BLaER1 treated with 17β-estradiol and CSF1 and Interleukin-3, amounts not matched to agents 10 nM and 100 nM (cell line): Measurements from ENCODE around the gene PCDHA8.
"Not testable (repeated sequence)": the region's sequence is repeated elsewhere in the genome, so short reads cannot be mapped to it uniquely, and the experiment has no call there.

ENCODE experiments used
- H3K27ac ChIP-seq, 11 experiments: shearing (Covaris generic); formaldehyde crosslinking; 2 replicates each; pipeline ENCODE4 v1.8.1; 2022
- H3K27me3 ChIP-seq, 11 experiments: shearing (Covaris generic); formaldehyde crosslinking; 2 replicates each; pipeline ENCODE4 v1.8.1; 2022
- H3K36me3 ChIP-seq, 11 experiments: shearing (Covaris generic); formaldehyde crosslinking; 2 replicates each; pipeline ENCODE4 v1.8.1; 2022
- H3K4me1 ChIP-seq, 10 experiments: shearing (Covaris generic); formaldehyde crosslinking; 2 replicates each; pipeline ENCODE4 v1.8.1; 2022
- H3K4me2 ChIP-seq, 11 experiments: shearing (Covaris generic); formaldehyde crosslinking; 2 replicates each; pipeline ENCODE4 v1.8.1; 2022
- H3K4me3 ChIP-seq, 10 experiments: shearing (Covaris generic); formaldehyde crosslinking; 2 replicates each; pipeline ENCODE4 v1.8.1; 2022
- H3K9ac ChIP-seq, 11 experiments: shearing (Covaris generic); formaldehyde crosslinking; 2 replicates each; pipeline ENCODE4 v1.8.1; 2022
- H3K9me3 ChIP-seq, 11 experiments: shearing (Covaris generic); formaldehyde crosslinking; replicated peaks in 1 of 11; 2 replicates each; pipeline ENCODE4 v1.8.1; 2022
- H4K20me1 ChIP-seq, 11 experiments: shearing (Covaris generic); formaldehyde crosslinking; 2 replicates each; pipeline ENCODE4 v1.8.1; 2022
- Cebpa-rat ChIP-seq, 11 experiments: shearing (Covaris generic); IDR thresholded peaks; 2 replicates each; pipeline ENCODE4 v1.8.1; 2022

PCDHA8 gene

GRCh38 chr5:140875085-140876065 is 34.4 kb downstream of the PCDHA8 start, which contains the start of gene PCDHA12:
Gene PCDHA12 (plus strand): TSS chr5:140875308. CDS start chr5:140875473, 165 bp downstream.
- no peak for TF ChIP-seq Cebpa-rat (IDR thresholded peaks at IDR 0.05)
- H3K4me1 ChIP-seq = no peaks in the 10 kb centered on the region
- H3K9me3 ChIP-seq = peaks cover 36 to 54% (median 40%) of the 10 kb centered on the region in 11 experiments
- no peak within 1 kb of the TSS for H3K27ac ChIP-seq
- no peaks in the 10 kb centered on the region for H4K20me1 ChIP-seq
- no peaks in the 10 kb centered on the region for H3K36me3 ChIP-seq
- H3K27me3 ChIP-seq = no peaks in the 10 kb centered on the region
- no peak within 1 kb of the TSS for H3K4me3 ChIP-seq
- no peak within 1 kb of the TSS for H3K9ac ChIP-seq
- H3K4me2 ChIP-seq = no peak within 1 kb of the TSS

DNA sequence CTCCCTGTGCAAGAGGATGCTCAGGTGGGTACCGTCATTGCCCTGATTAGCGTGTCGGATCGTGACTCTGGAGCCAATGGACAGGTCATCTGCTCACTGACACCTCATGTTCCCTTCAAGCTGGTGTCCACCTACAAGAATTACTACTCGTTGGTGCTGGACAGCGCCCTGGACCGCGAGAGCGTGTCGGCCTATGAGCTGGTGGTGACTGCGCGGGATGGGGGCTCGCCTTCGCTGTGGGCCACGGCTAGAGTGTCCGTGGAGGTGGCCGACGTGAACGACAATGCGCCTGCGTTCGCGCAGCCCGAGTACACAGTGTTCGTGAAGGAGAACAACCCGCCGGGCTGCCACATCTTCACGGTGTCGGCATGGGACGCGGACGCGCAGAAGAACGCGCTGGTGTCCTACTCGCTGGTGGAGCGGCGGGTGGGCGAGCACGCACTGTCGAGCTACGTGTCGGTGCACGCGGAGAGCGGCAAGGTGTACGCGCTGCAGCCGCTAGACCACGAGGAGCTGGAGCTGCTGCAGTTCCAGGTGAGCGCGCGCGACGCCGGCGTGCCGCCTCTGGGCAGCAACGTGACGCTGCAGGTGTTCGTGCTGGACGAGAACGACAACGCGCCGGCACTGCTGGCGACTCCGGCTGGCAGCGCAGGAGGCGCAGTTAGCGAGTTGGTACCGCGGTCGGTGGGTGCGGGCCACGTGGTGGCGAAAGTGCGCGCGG is 35.7 kb downstream of the PCDHA8 start:
- H3K4me3 ChIP-seq, H3K27me3 ChIP-seq, H3K36me3 ChIP-seq, H3K4me2 ChIP-seq, H3K27ac ChIP-seq, H3K9ac ChIP-seq, H3K4me1 ChIP-seq, H4K20me1 ChIP-seq: not testable (repeated sequence)
- H3K9me3 ChIP-seq = peaks cover 27 to 43% (median 30%) of the 10 kb centered on the region in 11 experiments

GRCh38 chr5:140877262-140877581 is 36.2 kb downstream of the PCDHA8 start:
- Histone ChIP-seq H3K27me3 (no peaks in the 10 kb centered on the region), H3K4me2 (no peak overlapping the region), H3K9ac (no peak overlapping the region), H3K4me1 (no peaks in the 10 kb centered on the region), H3K27ac (no peak overlapping the region), H3K4me3 (no peak overlapping the region; a peak in 1 of 20 replicates), H3K36me3 (no peaks in the 10 kb centered on the region), H3K9me3 (peaks cover 32 to 43% (median 35%) of the 10 kb centered on the region in 11 experiments), H4K20me1 (no peaks in the 10 kb centered on the region)
- TF ChIP-seq Cebpa-rat (IDR thresholded peaks at IDR 0.05) = no peak

- H3K9ac ChIP-seq = no peak within 1 kb of the TSS
- no peak within 1 kb of the TSS for H3K4me3 ChIP-seq
- H3K36me3 ChIP-seq = no peaks in the 10 kb centered on the region
- no peak within 1 kb of the TSS for H3K4me2 ChIP-seq
- TF ChIP-seq Cebpa-rat (IDR thresholded peaks at IDR 0.05) = no peak
- no peaks in the 10 kb centered on the region for H3K4me1 ChIP-seq
- no peak within 1 kb of the TSS for H3K27ac ChIP-seq
- peaks cover 35 to 40% (median 37%) of the 10 kb centered on the region in 11 experiments for H3K9me3 ChIP-seq
- H3K27me3 ChIP-seq = no peaks in the 10 kb centered on the region
- H4K20me1 ChIP-seq = no peaks in the 10 kb centered on the region
Observed at GRCh38 chr5:140881889-140882590, 41.1 kb downstream of the PCDHA8 start, which contains the start of gene PCDHA13. Gene PCDHA13 (plus strand): TSS chr5:140882124. CDS start chr5:140882269, 145 bp downstream.

- no peaks in the 10 kb centered on the region for H4K20me1 ChIP-seq
- H3K4me2 ChIP-seq = no peak overlapping the region
- H3K27ac ChIP-seq = no peak overlapping the region
- peaks cover 30 to 35% (median 32%) of the 10 kb centered on the region in 11 experiments for H3K9me3 ChIP-seq
- H3K9ac ChIP-seq = no peak overlapping the region
- H3K27me3 ChIP-seq = no peaks in the 10 kb centered on the region
- H3K4me3 ChIP-seq = no peak overlapping the region
- H3K36me3 ChIP-seq = no peaks in the 10 kb centered on the region
- H3K4me1 ChIP-seq = no peaks in the 10 kb centered on the region
- TF ChIP-seq Cebpa-rat (IDR thresholded peaks at IDR 0.05) = no peak
Observed at GRCh38 chr5:140882591-140882899, 41.6 kb downstream of the PCDHA8 start.

GRCh38 chr5:140883373-140883772 is 42.4 kb downstream of the PCDHA8 start:
- Histone ChIP-seq H3K36me3 (no peaks in the 10 kb centered on the region), H3K27me3 (no peaks in the 10 kb centered on the region), H3K27ac (no peak overlapping the region), H3K9ac (no peak overlapping the region), H4K20me1 (no peaks in the 10 kb centered on the region), H3K9me3 (peaks cover 28 to 33% (median 30%) of the 10 kb centered on the region in 11 experiments), H3K4me2 (no peak overlapping the region), H3K4me3 (no peak overlapping the region), H3K4me1 (no peaks in the 10 kb centered on the region)
- no peak for TF ChIP-seq Cebpa-rat (IDR thresholded peaks at IDR 0.05)

DNA sequence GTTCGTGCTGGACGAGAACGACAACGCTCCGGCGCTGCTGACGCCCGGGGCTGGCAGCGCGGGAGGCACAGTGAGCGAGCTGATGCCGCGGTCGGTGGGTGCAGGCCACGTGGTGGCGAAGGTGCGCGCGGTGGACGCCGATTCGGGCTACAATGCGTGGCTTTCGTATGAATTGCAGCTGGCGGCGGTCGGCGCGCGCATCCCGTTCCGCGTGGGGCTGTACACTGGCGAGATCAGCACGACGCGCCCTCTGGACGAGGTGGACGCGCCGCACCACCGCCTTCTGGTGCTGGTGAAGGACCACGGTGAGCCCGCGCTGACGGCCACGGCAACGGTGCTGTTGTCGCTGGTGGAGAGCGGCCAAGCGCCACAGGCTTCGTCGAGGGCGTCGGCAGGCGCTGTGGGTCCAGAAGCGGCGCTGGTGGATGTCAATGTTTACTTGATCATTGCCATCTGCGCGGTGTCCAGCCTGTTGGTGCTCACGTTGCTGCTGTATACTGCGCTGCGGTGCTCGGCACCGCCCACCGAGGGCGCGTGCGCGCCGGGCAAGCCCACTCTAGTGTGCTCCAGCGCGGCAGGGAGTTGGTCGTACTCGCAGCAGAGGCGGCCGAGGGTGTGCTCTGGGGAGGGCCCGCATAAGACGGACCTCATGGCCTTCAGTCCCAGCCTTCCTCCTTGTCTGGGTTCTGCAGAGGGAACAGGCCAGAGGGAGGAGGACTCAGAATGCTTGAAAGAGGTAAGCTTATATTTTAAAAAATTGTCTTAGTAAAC is 43.1 kb downstream of the PCDHA8 start:
- H3K9me3 ChIP-seq = peaks cover 28 to 33% (median 30%) of the 10 kb centered on the region in 11 experiments
- H3K4me2 ChIP-seq = no peak overlapping the region
- no peaks in the 10 kb centered on the region for H3K36me3 ChIP-seq

More for the DNA sequence above, 43.1 kb downstream of the PCDHA8 start:
- no peaks in the 10 kb centered on the region for H4K20me1 ChIP-seq
- no peak overlapping the region for H3K27ac ChIP-seq
- H3K4me1 ChIP-seq = no peaks in the 10 kb centered on the region
- no peak overlapping the region for H3K9ac ChIP-seq
- H3K27me3 ChIP-seq = no peaks in the 10 kb centered on the region
- no peak overlapping the region for H3K4me3 ChIP-seq
- TF ChIP-seq Cebpa-rat (IDR thresholded peaks at IDR 0.05) = no peak
